ENCODE measurements around the gene ACACA.
"Not testable (repeated sequence)": the region's sequence is repeated elsewhere in the genome, so short reads cannot be mapped to it uniquely, and the experiment has no call there.

ACACA gene

DNA sequence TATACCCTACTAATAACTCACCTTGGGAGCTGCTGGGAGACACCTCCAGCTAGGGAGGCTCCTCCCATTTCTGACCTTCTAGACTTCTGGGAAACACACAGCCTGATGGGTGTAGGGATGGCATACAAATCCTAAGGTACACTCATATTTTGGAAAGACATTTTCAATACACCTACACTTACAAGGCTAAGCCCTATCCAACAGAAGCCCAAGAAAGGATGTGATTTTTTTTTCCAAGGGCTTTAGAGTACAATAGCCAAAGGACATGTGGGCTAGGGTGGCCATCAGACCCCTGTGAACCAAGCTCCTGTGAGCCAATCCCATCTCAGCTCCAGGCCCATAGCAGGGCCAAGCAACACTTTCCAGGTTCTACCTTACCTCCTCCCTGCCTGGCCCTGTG lies 313.9 kb downstream of the ACACA start:
- DNase-seq, result no peak

DNA sequence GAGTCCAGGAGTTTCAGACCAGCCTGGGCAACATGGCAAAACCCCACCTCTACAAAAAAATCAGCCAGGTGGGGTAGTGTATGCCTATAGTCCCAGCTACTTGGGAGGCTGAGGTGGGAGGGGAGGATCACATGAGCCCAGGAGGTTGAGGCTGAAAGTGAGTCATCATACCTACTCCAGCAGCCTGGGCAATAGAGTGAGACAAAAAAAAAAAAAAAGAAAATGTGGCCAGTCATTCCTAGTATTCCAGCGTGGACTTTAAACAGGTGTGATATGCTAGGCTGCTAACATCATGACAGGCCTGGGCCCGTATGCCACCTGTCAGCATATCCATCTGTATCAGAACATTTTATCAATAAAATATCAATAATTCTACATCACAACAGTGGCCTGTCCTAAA lies 314.6 kb downstream of the ACACA start:
- no peak for DNase-seq

DNA sequence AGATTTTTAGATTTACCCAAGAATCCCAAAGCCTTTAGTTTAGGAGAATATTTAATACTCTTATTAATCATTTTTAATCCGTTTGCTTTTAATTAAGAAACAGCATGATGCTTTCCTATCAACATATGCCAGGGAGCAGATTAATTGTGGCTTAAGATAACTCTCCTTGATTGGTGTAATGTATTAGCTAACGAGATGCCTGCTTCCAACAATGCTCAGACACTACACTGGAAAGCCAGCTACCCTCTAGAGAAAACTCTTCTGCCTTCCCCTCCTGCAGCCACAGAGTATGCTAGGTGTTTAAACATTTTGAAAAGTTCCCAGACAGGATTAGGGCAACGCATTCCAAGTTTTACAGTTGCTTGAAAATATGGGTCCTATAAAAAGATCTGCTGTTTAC lies 315.7 kb downstream of the ACACA start:
- DNase-seq, result no peak

DNA sequence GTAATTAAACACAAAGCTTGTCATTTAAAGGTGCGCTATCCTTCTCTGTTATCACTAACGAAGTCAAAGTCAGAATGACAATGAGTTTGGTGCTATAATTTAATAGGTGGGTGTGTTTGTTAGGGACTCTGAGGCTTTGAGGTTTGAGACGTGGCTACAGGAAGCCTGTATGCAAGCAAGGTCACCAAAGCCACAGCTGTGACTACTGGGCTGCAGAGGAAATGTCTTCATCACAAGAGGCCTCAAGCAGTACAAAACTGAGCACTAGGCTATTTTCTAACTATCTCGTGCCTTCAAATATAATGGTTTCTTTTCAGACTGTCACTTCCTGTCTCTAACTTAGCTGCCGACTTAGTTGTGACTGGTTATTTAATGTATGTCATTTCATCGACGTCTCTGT lies 316.7 kb downstream of the ACACA start:
- peak in 1 of 2 donors; percentile 84 for DNase-seq

DNA sequence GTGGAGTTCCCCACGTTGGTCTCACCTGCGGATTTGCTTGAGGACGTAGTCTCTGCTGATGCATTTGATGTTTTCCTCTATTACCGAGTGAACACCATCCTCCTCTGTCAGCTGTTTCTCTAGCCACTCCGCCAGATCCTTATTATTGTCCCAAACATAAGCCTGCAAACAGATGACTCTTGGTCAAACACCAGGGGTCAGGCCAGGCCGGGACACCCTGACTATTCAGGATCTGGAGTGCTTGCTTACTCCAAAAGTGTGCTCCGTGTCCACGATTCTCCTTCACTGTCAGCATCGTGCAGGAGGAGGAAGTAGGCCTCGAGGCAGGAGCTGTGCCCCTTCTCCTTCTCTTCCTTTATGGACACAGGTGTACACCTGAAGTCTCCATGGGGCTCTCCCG lies 317.7 kb downstream of the ACACA start:
- DNase-seq, result no peak

DNA sequence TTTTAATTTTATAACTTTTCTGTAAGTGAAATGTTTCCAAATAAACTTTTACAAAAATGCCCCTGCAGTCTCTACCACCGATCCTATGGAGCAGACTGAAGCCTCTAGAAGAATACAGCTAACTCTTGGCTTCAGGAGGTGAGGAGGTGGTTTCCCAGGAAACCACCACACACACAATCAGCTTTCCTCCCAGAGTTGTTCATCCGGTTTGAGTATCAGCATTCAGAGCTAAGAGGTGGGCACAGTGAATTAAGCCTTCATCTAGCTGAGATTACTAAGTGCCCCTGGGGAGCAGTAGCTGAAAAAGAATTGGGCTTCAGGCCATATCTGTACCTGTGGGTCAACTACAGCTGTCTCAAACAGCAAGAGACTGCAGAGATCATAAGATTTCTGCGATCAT lies 318.2 kb downstream of the ACACA start:
- no peak for DNase-seq

DNA sequence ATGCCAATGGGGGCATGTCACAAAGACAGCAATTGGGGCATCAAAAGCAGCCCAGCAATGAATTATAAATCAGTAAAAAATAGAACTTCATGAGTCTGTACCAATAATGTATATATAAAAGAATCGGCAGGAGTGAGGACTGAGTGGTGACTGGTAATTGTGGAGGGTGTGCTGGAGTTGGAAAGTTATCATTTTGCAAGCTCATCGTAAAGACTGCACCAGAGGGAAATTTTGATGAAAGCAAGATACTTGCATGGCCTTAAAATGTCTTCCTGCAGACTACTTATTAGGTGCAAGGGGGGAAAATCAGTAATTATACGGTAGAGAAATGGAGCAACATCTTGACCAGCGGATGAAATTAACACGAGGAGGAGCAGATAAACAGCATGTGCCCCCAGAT lies 319.0 kb downstream of the ACACA start:
- DNase-seq, result no peak

DNA sequence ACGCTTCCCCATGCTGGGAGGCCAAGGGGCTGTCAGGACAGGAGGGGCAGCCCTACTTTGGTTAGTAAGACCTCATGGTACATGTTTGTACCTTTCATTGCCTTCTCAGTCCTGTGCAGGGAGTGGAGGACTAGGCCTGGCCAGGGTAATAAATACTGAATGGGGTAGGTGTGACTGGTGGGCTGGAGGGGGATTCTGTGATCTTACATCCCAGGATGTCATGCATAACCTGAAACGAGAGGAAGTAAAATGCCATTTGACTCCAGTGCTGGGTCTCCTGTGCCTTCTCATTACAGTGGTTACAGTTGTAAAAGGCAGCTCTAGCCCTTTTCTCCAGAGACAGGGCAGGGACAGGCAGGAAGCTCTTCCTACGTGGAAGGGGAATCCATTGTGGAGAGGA lies 319.7 kb downstream of the ACACA start:
- DNase-seq, result no peak

DNA sequence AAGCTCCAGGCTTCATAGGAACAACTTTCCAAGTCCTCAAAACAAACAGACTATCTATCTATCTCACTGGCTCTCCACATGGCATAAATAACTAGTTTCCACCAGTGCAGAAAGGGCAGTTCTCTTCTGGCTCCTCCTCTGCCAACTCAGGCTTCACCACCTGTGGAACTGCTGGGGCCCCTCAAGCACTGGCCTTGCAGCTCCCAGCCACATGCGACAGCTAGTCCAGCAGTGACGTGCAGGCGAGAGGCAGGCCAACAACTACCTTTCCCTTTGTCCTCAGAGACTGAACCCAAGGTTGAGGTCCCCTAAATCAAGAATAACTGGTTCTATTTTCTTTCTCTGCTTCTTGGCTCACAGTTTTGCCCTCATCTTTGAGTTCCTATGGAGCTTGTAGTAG lies 320.3 kb downstream of the ACACA start:
- no peak for DNase-seq

DNA sequence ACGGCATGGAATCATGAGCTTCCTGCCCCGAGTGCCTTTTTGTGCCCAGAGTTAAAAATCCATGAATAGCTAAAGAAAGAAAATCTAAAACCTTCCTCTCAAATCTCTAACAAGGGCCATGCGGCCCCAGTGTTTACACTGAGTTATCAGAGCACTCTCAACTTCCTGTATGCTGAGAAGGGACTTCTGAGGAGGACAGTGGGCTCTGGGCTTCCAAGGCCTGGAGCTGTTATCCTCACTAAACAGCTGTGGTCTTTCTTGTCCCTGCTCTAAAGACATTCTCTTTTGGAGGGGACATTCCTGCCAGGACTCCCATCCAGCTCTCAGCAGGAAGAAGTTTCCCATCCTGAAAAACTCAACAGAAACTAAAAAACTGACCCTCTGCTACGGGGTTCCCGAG lies 322.3 kb downstream of the ACACA start:
- no peak for DNase-seq

DNA sequence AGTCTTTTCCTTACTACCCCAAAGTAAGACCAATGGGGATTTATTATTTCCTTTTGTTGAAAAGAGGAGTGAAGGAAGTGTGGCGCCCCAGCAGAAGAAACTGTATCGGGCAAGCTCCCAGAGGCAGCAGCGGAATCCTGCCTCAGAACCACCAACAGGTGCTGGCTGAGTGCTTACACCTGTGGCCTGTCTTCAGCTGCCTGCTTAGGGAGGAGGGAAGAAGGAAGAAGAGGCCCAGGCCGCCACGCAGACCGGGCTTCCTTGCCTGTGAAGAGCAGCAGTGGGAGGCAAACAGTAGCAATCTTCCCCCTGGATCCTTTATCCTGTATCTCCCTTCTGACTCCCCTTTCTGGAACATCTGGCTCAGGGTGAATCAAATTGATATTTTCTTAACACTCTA lies 323.2 kb downstream of the ACACA start:
- DNase-seq, result no peak

DNA sequence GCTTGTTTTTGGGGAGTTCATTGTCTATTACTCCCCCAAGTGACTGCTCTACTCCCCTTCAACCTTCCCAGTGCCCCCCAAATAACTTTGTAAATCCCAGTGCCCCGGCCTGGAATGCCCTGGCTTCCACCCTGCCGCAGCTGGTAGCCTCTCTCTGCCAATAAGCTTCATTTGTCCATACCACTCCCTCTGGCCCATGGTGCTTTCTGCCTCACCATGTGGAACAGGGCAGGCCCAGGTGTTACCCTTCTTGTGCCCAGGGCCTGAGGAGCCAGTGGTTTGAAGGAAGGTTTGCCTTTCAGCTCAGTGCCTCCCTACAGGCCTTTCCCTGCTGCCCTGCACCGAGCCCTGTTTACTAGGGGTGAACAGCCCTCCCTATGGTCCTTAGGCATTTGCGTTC lies 323.7 kb downstream of the ACACA start:
- DNase-seq, result no peak

DNA sequence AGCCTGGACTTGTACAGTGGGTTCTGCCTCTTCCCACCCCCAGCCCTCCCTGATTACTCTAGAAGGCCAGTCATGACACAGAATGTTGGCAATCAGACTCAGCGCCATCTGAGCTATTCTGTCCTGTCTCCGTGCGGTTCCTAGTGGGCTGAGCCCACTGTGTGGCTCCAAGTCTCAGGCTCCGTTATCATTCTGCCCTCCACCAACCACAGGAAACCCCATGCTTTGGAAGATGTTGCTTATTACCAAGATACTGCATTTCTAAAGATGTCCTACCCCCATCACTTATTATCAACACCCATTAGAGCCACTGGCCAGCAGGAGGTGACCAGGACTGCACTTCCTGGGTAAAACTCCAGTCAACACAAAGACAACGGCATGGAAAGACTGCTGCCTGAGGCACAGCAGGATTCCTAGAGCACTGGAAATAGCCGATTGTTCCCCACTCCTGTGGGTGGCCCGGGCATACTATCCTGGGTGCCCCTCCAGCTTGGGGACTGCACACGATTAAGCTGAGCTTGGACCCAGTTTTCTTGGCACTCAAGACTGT lies 324.2 kb downstream of the ACACA start:
- DNase-seq, result no peak

DNA sequence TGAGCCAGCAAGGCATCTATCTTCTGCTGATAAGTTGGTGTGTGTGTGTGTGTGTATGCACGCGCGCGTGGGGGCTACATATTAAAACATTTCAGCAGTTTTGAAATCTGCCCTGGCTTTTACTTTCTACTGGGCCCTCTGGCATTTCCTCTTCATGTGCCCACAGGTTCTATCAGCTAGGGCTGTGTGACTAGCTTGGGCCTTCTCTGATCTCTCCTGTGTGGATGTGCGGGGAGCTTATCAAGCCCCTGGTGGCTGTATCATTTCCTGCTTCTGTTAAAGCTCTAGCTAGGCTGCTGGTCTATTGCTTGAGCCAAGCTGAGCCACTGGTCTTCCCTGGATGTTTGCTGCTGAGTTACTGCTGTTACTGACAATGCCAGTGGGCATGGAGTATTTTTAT lies 325.3 kb downstream of the ACACA start:
- no peak for DNase-seq

DNA sequence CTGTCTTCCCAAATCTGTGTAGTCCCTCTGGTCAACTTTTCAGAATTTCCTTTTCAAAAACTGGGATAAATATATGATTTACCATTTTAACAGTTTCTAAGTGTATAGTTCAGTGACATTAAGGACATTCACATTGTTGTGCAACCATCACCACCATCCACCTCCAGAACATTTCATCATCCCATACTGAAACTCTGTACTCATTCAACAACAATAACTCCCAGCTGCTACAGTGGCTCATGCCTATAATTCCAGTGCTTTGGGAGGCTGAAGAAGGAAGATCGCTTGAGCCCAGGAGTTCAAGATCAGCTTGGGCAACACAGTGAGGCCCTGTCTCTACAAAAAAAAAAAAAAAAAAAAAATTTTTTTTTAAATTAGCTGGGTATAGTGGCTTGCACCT lies 326.9 kb downstream of the ACACA start:
- DNase-seq, result no peak

DNA sequence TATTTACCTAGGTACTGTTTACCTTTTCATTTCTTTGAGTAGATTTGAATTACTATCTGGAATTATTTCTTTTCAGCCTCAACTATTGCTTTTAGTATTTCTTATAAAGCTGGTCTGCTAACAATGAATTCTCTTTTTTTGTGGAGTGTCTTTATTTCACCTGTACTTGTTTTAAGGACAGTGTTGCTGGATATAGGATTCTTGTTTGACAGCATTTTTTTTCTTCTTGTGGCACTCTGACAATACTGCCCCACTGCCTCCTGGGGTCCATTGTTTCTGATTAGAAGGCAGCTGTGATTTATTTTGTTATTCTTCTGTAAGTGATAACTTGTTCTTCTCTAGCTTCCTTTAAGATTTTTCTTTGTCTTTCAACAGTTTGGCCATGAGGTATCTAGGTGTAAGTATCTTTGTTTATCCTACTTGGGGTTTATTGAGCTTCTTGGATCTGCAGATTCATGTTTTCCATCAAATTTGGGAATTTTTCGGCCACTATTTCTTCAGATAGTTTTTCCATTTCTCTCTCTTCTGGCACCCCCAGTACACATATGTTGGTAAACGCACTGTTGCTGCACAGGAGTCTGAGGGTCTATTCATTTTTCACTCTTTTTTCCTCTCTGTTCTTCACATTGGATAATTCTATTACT lies 327.4 kb downstream of the ACACA start:
- DNase-seq, result no peak

DNA sequence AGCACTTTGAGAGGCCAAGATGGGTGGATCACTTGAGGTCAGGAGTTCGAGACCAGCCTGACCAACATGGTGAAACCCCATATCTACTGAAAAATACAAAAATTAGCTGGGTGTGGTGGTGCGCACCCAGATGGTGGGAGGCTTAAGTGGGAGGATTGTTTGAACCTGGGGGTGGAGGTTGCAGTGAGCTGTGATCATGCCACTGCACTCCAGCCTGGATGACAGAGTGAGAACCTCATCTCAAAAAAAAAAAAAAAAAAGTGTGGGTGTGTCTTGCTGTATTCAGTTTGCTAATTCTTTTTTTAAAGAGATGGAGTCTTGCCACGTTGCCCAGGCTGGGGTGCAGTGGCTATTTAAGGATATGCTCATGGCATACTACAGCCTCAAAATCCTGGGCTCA lies 333.2 kb downstream of the ACACA start:
- not testable (repeated sequence) for DNase-seq

DNA sequence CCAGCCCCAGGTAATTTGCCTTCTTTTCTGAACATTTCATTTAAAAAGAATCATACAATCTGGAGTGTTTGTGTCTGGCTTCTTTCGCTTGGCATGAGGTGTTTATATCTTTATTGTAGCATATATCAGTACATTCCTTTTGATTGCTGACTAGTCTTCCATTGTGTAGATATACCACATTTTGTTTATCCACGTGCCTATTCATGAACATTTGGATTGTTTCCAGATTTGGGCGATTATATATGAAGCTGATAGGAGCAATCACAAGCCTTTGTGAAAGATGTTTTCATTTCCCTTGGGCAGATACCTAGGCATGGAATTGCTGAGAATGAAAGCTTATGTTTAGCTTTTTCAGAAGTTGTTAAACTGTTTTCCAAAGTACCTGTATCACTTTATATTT lies 337.5 kb downstream of the ACACA start:
- no peak for DNase-seq

DNA sequence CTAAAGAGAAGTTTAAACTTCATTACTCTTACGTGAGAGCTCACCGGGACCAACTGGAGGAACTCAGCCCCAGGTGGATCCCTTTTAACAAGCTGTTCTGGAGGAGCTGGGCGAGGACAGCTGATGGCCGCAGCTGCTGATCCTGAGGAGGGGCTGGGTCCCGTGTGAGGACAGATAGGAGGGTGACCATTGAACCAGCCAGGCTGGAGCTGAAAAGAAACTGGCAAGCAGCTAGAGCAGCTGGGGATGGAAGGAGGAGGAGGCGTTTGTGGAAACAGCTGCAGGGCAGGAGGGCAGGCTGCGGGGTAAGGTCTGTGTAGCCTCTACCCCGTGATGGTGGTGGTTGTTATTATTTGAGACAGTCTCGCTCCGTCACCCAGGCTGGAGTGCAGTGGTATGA lies 338.4 kb downstream of the ACACA start:
- no peak for DNase-seq

DNA sequence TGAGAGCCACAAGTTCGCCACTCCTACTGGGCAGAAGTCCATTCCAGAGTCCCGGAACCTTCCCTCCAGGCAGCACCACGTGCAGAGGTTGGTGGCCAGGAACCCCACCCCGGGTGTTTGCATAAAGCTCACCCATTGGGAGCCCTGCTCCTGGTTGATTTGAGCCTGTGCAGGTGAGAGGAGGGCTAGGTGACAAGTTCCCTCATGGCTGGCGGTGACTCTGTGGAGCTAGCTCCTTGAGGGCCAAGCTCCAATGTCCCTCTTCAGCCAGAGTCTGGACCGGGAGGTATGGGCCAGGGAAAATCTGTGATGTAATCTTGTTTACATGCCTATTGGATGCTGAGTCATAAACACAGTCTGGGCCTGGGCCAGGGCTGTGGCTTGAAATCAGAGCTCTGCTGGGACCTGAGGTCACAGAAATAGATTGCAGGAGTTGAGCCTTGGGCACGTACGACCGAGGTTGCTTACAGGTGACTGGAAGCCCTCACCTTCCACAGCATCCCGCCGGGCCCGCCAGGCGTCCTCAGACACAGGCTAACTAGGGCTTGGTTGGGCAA lies 339.0 kb downstream of the ACACA start:
- DNase-seq, result no peak

DNA sequence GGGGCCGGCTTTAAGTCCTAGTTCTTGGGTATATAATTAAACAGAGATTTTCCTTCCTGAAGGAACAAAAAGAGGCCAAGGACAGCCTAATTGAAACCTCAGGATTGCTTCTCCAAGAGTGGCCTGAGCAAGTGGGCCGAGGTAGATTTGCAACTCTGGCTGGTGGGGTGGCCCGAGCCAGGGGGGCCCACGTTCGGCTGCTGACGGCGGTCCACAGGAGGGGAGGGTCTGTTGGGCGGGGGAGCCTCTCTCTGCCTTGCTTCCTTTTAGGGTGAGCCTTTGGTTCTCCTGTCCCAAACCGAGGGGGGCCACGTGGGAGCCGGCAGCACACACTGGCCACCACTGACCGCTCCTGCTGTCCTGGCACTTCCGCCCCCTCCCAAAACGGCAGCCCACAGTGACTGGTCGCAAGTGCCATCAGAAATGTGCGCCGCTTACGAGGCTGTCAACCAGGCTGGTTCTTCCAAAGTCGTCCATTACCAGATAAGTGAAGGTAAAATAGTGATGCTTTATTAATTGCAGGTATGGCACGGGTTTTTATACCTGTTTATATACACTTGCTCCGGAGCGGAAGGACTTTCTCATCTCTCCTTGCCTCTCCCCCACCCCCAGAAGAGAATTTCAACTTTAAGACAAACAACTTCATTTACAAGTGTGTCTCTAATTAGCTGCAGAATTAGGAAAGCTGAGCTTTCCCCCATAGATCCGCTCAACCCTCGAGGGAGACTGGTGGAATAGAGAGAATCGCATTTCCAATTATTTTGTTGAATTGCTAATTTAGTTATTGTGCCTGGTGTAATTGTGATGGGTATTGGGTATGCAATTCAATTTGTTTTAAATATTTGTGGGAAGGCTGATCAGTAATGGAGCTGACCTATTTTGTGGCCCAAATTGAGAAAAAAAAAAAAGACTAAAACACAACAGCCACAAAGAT lies 340.0 kb downstream of the ACACA start:
- DNase-seq, result no peak

DNA sequence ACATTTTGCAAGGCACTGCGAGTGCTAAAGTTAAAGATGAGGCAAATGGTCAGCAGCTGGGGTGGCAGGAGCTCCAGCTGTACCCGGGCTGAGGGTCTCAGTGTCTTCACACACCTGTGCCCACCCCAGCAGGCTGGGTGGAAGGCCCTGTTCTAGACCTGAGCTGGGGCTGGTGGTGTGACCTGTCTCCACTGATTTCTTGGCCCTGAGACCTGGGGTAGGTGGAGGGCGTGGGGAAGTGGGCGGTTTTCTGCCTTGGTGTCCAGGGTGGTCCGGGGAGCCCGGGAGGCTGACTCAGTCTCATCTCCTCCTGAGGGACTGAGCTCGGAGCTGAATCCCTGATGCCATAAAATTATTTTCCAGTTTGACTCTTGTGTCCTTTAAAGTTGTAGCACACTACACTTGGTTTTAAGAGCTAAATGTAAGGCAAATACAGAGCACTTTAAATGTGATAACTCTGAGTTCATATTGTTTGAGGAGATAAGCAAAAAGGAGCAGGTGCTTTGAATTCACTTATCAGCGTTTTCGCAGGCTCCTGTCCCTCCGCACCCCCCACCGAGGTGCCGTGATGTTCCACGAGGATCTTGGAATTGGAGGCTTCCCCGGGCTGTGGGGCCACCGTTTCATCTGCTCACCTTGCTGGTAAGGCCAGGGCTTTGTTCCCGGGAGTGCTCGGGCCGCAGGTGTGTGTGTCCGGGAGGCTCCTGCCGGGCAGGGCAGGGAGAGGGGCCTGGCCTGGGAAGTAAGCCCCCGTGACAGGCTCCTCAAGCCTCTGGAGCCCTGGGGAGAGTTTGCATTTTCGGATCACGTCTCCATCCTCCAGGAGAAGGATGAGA lies 340.9 kb downstream of the ACACA start:
- no peak for DNase-seq

DNA sequence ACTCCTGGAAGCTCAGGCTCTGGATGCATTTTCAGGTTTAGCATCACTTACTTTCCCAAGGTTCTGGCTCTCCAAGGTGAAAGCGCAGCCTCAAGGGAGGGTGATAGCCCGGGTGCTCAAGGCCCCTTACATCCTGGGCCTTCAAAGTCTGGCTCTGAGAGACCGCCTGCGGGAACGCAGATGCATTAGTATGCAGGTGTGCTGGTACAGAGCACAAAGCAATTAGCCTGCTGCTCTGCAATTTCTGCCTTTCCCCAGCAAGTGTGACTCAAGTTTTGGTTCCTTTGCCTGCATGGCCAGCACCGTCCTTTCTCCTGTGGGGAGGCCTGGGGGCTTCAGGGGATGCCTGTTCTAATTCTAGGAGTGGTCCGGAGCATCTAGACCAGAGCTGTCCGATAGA lies 341.7 kb downstream of the ACACA start:
- no peak for DNase-seq
